Brain microvascular endothelial cell (primary cell): ENCODE results near the gene SELENOV.

Experiments
- DNase-seq: peaks from one replicate; pipeline ENCODE4 v3.0.0-alpha.2; 2020
- H3K27ac ChIP-seq: fragments of 250-450 bp; sonication (Bioruptor Pico); 2 replicates; pipeline ENCODE4 v1.5.1; 2020; ENCODE audit warnings: mild to moderate bottlenecking, moderate library complexity
- H3K27me3 ChIP-seq: fragments of 250-450 bp; sonication (Bioruptor Pico); replicated peaks from 2 replicates; pipeline ENCODE4 v1.5.1; 2020; ENCODE audit warnings: mild to moderate bottlenecking
- H3K36me3 ChIP-seq: fragments of 250-450 bp; sonication (Bioruptor Pico); replicated peaks from 2 replicates; pipeline ENCODE4 v1.5.1; 2020; ENCODE audit warnings: mild to moderate bottlenecking
- H3K4me3 ChIP-seq: 2 replicates; pipeline ENCODE4 v1.5.1; 2011; ENCODE audit warnings: low read depth, mild to moderate bottlenecking, control low read depth, low read length, moderate library complexity
- in situ Hi-C: cut with HindIII; loops from 2 replicates; pipeline ENCODE4 v1.10.0; 2017; ENCODE audit warnings: low sequenced_read_pairs, low pct_ligation_motif_present
- TF ChIP-seq, protein P1 (sequence below): IDR thresholded peaks from 2 replicates; pipeline ENCODE4 v1.5.1; 2011; ENCODE audit warnings: low read depth, mild to moderate bottlenecking, moderate library complexity, low read length, control low read depth, inconsistent platforms; ENCODE audit errors: missing control alignments

Gene SELENOV

DNA sequence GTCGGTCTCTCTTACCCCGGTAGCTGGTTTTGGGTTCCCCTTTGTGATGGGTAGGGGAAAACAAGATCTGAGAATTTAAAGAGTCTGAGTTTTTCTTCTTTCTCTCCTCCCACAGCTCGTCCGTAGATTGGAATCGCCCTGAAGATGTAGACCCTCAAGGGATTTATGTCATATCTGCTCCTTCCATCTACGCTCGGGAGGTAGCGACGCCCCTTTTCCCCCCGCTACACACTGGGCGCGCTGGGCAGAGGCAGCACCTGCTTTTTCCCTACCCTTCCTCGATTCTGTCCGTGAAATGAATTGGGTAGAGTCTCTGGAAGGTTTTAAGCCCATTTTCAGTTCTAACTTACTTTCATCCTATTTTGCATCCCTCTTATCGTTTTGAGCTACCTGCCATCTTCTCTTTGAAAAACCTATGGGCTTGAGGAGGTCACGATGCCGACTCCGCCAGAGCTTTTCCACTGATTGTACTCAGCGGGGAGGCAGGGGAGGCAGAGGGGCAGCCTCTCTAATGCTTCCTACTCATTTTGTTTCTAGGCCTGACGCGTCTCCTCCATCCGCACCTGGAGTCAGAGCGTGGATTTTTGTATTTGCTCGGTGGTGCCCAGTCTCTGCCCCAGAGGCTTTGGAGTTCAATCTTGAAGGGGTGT is 7.1 kb upstream of the SELENOV start:
- Histone ChIP-seq H3K27me3 (no peaks in the 10 kb centered on the region), H3K27ac (no peak overlapping the region), H3K4me3 (peak overlapping the region; percentile 59), H3K36me3 (no peaks in the 10 kb centered on the region)
- TF ChIP-seq, protein P1, sequence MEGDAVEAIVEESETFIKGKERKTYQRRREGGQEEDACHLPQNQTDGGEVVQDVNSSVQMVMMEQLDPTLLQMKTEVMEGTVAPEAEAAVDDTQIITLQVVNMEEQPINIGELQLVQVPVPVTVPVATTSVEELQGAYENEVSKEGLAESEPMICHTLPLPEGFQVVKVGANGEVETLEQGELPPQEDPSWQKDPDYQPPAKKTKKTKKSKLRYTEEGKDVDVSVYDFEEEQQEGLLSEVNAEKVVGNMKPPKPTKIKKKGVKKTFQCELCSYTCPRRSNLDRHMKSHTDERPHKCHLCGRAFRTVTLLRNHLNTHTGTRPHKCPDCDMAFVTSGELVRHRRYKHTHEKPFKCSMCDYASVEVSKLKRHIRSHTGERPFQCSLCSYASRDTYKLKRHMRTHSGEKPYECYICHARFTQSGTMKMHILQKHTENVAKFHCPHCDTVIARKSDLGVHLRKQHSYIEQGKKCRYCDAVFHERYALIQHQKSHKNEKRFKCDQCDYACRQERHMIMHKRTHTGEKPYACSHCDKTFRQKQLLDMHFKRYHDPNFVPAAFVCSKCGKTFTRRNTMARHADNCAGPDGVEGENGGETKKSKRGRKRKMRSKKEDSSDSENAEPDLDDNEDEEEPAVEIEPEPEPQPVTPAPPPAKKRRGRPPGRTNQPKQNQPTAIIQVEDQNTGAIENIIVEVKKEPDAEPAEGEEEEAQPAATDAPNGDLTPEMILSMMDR, result no peak
- in situ Hi-C loops, result no loop called here
- no peak for DNase-seq

DNA sequence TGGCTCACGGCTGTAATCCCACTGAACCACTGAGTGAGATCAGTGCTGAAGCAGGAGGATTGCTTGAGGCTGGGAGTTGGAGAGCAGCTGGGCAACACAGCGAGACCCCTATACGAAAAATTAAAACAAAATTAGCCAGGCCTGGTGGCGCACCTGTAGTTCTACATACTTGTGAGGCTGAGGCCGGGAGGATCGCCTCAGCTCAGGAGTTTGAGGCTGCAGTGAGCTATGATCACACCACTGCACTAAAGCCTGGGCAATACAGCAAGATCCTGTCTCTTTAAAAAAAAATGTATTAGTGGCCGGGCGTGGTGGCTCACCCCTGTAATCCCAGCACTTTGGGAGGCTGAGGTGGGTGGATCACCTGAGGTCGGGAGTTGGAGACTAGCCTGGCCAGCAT is 6.3 kb upstream of the SELENOV start:
- no peak for DNase-seq
- H3K27me3 ChIP-seq, result peaks cover under 1% of the 10 kb centered on the region
- H3K4me3 ChIP-seq, result no peak overlapping the region
- TF ChIP-seq, protein P1, result no peak
- H3K27ac ChIP-seq, result no peak overlapping the region
- in situ Hi-C loops, result no loop called here
- no peaks in the 10 kb centered on the region for H3K36me3 ChIP-seq

DNA sequence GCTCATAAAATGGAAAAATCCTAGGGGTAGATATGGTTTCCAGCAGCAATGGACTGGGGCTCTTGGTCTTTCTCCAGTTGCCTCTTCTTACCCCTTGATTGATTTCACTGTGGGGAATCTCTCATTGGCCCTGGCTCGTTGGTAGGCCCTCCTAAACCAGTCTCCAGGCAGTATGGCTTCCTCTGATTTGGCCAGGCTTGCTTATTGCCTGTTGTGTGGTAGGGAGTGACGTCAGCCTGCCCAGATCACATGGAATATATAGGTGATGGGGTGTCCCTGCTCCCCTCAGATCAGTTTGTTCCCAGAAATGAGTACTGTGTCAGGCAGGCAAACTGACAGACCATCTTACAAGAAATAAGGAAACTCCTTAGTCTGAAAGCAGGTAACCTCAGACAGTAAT is 5.7 kb upstream of the SELENOV start:
- in situ Hi-C loops, result no loop called here
- Histone ChIP-seq H3K27me3 (peaks cover 7% of the 10 kb centered on the region), H3K4me3 (no peak overlapping the region), H3K27ac (no peak overlapping the region), H3K36me3 (no peaks in the 10 kb centered on the region)
- TF ChIP-seq, protein P1, result no peak
- no peak for DNase-seq

DNA sequence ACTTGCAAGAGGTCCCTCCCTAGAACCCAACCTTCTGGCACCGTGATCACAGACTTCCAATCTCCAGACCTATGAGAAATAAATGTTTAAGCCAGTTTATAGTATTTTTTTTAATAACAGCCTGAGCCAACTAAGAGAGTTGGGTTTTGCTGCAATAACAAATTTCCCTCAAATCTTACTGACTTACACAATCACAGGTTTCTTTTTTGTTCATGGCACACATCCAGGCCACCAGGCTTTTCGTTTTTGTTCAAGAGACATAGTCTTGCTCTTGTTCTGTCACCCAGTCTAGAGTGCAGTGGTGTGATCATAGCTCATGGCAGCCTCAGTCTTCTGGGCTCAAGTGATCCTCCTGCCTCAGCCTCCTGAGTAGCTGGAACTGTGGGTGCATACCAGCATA is 2.0 kb upstream of the SELENOV start:
- in situ Hi-C loops, result no loop called here
- Histone ChIP-seq H3K27ac (no peak overlapping the region), H3K4me3 (no peak overlapping the region), H3K27me3 (peaks cover 34% of the 10 kb centered on the region), H3K36me3 (no peaks in the 10 kb centered on the region)
- no peak for DNase-seq
- TF ChIP-seq, protein P1, result no peak

DNA sequence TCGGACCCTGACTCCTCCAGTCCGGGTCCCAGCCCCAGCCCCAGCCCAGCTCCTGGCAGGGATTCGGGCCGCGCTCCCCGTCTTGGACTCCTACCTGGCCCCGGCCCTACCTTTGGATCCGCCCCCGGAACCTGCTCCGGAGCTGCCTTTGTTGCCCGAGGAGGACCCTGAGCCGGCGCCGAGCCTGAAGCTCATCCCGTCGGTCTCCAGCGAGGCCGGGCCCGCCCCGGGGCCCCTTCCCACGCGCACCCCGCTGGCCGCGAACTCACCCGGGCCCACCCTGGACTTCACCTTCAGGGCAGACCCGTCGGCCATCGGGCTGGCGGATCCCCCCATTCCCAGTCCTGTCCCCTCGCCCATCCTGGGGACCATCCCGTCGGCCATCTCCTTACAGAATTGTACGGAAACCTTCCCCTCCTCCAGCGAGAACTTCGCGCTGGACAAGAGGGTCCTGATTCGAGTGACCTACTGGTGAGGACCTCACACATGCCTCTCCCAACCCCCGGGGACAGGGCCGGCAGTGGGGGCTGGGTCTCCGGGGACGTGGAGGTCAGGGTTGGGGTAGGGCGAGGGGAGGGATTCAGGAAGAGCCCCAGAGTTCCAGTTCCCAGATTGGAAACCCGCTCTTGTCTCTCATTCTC is 732 bp downstream of the SELENOV start:
- Histone ChIP-seq H3K36me3 (no peaks in the 10 kb centered on the region), H3K4me3 (no peak overlapping the region), H3K27ac (no peak overlapping the region), H3K27me3 (peaks cover 34% of the 10 kb centered on the region)
- TF ChIP-seq, protein P1, result no peak
- no peak for DNase-seq
- in situ Hi-C loops, result no loop called here
